HG03469 (cell line): Measurements from ENCODE around the gene EPHA6.
A peak's percentile ranks its signal among the peaks of the same experiment; 100 is the strongest.

Source experiments
- ATAC-seq: cut with Tn5 transposase; IDR thresholded peaks from one replicate; pipeline ENCODE4 v1.9.1; 2021; ENCODE audit warnings: mild to moderate bottlenecking, moderate library complexity, moderate number of reproducible peaks; ENCODE audit not compliant: unreplicated experiment

Gene EPHA6

DNA sequence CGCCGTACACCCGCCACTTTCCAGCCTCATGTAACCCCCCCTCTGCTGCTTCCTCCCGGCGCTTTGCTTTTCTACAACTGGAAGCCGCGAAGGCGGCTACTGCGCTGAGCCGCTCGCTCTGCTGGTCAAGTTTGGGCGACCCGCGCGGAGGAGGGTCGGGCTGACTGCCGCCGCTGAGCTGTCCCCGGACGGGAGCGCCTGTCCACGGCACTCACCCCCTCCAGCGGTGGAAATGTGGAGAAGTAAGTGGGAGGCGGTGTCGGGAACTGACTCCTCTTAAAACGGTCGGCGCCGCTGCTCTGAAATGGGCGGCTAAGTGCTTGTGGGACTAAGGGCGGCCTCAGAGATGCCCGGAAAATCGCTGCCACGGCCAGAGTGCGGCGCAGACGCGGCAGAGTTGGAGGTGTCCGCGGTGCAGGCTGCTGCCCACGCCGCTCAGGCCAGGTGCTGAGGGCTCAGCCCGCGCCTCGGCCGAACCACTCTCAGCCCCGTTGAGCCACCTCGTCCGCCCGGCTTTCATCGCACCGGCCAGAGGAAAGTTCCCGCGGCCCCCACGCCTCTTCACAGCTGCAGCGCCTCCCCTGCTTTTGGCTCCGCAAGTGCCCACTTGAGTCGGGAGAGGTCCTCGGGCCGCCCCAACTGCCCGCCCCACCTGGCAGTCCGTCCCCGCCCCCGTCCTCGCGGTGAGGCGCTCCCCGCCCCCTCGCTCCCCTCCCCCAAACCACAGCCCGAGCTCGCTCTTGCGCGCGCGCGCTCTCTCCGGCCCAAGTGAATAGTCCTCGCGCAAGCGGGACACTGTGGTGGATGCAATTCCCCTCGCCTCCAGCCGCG lies at the start of gene EPHA6:
TSS of gene EPHA6 (plus strand) at position 775 of the 831 bp plus-strand sequence.
- no peak for ATAC-seq

DNA sequence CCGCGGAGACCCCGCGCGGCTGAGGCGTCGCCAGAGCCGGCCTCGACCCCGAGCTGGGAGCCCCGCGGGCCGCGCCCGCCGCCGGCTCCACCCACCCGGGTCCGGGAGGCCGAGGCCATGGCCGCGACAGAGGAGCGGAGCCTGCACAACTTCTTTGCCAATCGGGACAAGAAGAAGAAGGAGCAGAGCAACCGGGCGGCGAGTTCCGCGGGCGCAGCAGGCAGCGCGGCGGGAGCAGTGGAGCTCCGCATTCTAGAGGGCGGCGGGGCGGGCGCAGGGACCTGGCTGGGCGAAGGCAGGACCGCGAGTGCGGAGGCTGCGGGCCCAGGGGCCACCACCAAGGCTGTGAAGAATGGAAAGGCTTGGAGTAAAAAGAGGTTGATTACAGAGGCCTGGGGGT lies 37.6 kb upstream of the EPHA6 start:
- no peak for ATAC-seq

DNA sequence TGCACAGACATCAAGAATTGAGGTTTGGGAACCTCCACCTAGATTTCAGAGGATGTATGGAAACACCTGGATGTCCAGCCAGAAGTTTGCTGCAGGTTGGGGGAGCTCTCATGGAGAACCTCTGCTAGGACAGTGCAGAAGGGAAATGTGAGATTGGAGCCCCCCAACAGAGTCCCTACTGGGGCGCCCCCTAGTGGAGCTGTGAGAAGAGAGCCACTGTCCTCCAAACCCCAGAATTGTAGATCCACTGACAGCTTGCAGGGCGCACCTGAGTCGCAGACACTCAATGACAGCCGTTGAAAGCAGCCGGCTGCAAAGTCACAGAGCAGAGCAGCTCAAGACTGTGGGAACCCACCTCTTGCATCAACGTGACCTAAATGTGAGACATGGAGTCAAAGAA lies 34.6 kb upstream of the EPHA6 start:
- ATAC-seq, result no peak

DNA sequence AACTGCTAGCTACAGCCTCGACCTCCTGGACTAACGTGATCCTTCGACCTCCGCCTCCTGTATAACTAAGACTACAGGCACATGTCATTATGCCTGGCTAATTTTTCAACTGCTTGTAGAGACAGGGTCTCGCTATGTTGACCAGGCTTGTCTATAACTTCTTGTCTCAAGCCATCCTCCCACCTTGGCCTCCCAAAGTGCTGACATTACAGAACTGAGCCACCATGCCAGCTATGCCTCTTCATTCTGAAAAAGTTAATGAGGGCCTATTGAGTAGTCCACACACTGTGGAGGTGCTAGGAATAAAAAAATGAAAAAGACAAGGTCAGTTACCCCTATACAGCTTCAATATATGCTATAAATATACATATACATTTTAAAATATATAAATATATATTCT lies 18.3 kb upstream of the EPHA6 start:
- no peak for ATAC-seq

DNA sequence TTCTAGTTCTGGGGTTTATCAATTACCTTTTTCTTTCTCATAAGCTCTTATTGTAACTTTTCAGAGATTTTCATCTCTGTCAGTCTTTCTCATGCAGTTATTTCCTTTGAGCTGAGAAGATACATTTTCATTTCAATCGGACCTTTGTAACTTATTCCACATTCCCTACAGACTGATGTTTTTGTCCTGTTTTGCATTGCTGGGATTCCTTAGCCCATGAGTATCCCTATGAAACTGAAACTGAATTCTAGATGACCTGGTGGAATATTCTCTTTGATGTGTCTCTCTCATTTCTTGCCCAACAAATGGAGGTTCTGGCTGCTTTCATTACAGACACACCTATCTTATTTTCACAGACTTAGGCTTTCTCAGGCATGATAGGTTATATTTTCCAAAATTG lies 10.5 kb upstream of the EPHA6 start:
- ATAC-seq, result no peak

DNA sequence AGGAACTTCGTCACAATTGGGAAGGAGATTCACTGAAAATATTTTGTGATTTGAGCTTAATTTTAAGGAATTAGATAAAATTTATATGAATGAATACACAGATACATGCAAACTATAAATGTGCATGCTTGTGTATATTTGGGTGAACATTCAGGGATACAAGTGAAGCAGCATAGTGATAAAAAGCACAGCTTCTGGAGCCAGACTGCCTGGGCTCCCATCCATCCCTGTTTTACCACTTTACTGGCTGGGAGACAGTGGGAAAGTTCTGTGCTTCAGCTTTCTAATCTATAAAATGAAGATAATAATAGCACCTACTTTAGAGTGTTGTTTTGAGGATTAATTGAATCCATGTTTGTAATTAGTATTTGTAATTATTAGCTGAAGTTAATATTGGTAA lies 8.1 kb upstream of the EPHA6 start:
- ATAC-seq, result no peak

DNA sequence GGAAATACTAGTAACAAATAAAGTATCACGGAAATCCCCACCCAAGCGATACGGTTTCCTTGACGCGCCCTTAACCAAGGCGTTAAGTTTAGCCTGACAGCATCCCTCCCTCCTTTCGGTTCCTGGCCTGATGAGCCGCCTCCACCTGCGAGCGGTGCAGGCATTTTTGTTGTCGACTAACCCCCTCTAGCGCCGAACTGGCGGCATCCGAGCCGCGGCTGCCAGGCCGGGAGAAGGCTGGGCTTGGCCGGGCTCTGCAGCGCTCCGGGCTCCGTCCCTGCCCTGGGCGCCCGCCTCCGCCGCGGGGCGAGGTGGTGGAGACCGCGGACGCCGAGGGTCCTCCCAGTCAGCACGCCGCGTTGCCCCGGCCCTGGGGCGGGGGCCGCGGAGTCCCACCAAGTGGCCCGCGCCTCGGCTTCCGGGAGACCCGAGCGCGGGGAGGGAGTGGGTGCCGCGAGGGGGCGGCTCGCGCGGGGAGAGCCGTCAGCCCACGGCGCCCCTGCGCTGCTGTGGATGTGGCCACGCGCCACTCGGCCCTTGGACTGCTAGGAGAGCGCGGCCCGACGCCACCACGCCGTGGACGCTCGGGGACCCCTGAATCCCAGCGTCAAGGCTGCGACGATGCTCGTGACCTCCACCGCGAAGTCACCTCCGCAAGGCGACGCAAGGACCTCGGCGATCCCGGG lies 1.1 kb upstream of the EPHA6 start:
- ATAC-seq, result peak; percentile 97

DNA sequence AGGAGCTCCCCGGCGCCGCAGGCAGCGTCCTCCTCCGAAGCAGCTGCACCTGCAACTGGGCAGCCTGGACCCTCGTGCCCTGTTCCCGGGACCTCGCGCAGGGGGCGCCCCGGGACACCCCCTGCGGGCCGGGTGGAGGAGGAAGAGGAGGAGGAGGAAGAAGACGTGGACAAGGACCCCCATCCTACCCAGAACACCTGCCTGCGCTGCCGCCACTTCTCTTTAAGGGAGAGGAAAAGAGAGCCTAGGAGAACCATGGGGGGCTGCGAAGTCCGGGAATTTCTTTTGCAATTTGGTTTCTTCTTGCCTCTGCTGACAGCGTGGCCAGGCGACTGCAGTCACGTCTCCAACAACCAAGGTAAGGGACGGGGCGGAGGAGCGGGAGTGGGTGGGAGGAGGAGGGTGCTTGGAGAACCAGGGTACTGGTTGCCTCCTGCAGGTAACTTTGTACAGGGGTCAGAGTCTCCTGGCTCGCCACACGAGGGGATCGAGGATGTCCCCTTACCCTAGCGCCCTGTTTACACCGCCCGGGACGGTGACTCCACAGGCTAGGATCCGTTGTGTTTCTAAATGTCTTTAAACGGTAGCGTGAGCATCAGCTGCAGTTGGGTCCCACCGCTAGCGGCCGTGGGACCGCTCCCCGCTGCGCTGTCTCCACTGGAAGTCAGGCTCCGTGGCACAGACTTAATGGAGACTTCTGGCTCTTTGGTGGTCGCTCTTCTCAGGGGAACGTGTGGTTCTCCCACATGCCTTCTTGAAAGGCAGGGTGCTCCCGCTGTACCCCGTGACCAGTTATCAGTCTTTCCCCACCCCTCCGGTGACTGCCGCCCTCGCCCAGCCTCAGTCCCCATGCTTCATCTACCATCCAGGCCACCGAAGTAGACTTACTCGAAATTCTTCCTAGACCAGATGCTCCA lies 515 bp downstream of the EPHA6 start:
- no peak for ATAC-seq

DNA sequence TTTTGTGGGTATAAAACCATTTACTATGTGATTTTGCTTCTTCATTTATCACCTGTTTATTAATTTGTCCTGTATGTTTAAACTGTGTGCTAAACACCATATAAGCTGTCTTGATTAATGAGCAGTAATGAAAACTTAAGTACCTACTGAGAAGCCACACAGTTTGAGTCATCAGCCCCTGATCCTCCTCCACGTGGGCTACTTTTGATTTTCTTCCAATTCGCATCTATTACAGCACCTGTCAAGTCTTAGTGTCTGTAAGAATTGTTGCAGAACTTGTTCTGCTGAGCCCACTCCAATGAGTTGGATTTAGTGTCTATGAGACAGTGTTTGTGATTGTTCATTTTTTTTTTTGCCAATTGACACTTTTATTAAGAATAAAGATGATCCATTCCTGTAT lies 16.8 kb downstream of the EPHA6 start:
- ATAC-seq, result no peak

DNA sequence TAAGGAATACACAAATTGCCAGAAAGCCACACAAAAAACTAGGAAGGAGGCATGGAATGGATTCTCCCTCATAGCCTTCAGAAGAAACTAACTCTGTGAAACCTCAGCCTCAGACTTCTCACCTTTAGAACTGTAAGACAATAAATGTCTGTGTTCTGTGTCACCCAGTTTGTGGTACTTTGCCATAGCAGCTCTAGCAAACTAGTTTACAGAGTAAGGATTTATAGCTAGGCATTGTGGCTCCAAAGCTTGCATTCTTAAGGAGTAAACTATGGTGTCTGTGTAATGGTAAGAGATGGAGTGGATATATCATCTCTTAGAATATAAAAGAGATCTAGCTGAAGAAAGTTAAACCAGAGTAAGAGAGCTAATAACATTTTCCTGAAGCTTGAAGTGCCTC lies 18.9 kb downstream of the EPHA6 start:
- ATAC-seq, result no peak

DNA sequence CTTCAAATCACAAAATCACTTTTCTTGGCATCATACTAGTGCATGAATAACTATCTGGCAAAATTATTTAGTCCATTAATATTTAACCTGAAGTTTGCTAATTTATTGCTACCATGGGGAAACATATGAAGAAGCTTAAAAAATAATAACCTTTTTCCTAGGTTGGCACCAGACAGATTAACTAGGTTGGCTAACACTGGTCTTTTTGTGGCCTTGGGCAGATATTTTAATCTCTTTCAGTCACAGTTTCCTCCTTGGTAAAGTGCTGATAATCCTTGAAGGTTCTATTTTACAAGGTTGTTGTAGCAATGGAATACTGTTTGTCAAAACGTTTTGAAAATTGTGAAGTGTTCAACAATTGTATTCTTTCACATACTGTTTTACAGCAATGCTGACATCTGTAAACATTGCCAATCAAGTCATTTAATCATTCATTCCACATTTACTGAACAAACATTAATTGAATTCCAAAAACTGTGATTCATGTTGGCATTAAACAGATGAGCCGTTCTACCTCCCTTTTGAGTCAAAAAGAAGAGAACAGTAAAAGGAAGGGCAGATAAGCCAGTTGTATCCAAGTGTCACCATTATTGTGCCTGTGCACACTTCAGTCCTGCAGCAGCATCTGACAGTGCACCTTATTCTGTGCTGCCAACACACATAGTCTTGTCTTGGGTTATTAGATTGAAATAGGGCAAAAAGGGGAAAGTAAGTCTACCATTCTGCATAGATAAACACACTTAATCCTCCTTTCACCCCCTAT lies 21.9 kb downstream of the EPHA6 start:
- no peak for ATAC-seq

DNA sequence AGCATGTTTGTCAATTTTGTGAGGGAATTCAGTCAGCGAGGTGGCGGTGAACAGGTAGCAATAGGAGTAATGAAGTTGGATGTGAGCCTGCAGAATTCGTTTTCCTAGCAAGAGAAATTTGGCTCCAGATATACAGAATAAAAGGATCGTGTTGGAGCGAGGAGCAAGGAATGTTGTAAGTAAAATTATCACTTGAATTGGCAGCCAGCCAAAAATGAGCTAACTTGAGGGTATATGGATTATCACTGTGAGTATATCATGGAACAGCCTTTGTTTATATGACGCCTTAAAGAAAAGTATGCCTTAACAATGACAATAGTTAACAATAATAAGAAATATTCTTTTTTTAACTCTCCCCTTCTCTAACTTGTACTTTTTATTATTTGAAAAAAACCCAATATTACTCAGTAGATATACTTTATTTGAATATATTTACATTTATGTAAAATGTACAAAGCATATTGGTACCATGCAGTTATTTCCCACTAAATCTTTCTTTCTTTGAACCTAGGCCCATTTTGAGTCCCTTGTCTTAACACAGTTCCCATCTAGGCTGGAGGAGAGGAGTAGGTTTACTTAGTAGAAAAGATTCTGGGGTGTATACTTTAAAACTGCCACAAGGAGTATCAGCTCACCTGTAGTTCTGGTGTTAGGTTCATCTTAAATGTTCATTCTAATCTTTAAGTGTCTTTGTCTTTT lies 29.3 kb downstream of the EPHA6 start:
- no peak for ATAC-seq

DNA sequence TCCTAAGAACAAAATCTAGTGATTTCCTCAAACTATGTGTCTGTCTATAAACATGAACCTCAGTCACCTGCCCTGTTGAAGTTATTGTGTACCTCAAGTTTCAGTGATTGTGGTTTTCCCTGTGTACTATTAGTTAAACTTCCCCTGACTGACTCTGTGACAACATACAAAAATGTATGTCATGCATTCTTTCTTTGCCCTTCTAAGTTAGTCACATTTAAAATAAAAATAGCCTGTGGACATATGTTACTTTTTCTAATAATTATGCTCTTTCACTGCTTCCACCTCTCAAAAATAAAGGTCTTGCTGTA lies 29.8 kb downstream of the EPHA6 start:
- ATAC-seq, result no peak

DNA sequence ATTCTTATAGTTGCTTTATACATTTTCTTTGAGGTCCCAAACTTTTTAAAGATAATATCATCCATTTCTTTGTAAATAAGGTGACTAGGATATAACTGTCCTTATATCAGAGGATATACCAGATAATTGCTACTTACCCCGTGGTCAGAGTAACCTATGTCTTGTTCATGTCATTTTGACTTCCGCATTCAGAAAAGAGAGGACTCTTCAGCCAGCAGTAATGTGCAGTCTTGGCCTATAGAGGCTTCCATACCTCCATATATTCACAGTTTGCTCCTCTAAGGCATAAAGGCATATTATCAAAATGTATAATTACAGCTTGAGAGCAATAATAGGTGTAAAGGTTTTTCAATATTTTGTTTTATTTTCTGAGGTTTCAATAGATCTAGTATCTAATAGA lies 38.5 kb downstream of the EPHA6 start:
- ATAC-seq, result no peak

DNA sequence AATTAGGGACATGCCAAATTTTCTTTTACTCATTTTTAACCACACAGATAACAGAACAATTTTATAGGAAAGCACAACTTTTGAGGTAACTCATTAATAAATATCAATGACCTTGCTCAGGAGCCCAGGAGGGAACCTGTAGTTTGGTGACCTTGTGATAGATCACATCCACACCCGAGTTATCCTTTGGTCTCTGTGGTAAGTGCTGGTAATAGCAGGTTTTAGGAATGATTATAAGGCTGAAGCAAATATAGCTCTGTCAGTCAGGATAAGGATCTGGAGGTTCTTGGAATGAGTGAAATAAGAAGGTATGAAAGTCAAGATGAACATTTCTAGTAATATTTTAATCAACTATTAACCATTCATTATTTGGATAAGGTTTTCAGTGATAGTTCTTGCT lies 46.5 kb downstream of the EPHA6 start:
- no peak for ATAC-seq

DNA sequence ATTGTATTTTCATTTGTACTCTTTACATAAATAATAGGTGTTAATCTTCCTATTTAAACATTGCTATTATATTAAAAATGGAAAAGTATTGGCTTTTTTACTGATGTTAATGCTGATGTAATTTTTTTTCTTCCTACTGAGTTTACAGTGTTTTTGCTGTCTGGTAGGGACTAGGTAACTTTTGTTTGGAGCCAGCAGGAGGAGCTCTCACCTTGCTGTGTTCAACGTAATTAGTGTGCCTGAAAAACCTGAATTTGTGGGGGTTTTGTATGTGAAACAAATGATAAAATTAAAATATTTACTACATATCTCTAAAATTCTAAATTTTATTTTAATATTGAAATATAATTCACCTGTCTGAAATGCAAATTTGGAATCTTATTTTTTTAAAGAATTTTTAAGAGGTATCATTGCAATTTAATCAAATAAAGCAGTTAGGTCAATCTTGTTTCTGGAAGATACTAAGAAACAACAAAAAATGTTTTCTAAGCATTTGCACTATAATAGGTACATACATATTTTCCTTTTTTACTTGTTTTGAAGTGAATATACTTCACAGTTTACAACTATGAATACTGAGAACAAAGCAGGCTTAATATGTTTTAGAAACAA lies 48.8 kb downstream of the EPHA6 start:
- peak; percentile 54 for ATAC-seq

DNA sequence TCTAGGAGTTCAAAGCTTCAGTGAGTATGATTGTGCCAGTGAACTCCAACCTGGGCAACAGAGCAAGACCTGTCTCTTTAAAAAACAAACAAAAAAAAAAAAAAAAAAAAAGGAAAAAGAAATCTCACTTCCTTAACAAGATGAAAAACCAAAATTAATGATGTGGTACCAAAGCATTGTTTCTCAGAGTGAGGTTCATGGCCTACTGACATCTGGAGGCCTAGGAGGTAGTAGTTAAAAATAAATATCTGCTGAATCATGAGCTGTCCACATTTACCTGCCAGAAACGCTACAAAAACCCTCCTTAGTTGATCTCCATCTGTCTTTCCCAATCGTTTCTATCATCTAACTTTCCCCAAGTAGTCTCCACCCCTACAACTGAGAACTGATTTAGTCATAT lies 51.2 kb downstream of the EPHA6 start:
- no peak for ATAC-seq

DNA sequence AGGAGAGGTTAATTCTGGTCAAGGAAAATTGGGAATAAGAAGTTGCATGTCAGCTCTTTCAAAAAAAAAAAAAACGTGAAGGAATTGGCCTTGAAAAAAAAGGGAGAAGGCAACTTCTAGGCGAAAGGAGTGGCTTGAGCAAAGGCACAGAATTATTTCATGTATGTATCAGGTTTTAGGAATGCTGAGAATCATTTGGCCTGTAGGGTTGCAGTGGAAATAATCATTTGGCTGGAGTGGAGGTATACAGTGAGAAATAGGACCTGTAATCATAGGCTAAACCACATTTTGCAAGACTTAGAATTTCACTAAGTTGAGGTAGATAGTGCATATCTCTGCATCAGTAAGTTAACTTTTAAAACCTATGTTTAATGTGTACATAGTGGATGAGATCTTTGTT lies 54.9 kb downstream of the EPHA6 start:
- ATAC-seq, result no peak

DNA sequence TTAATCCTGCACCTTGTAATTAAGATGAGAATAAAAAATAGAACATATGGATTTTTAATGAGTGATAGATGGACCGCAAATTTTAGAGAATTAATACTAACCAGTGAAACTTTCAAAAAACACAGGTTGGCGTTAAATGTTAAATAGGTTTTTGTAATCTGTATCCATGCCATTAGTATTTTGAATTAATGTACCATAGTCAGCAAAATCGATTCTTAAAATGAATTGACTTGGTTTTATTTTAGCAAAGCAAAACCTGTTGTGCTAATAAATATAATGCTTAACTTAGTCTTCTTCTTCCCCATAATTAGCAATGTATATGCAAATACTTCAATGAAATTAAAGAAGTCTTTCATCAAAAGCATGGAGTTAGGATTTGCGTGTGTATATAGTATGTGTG lies 63.1 kb downstream of the EPHA6 start:
- ATAC-seq, result no peak

DNA sequence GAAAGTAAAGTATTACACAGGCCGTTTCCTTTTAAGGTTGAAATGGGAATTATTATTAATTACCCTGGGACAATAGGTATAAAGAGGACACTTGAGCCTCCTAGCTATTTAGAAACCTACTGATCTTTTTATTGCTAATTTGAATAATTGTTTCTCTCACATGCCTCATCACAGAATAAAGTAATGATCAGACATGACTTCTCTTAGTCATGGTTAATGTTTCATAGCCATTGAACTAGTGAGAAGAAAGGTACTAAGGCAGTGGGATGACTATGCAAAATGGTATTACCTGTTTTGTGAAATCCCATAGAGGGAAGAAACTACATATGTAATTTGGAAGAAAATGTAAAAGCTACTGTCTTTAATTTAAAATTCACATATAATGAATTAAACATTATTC lies 85.6 kb downstream of the EPHA6 start:
- no peak for ATAC-seq
